WTC11 (cell line): Measurements from ENCODE around the gene ASXL3.

Experiments
- ATF3 ChIP-seq: sonication (generic); formaldehyde crosslinking; conservative IDR thresholded peaks from 2 replicates; pipeline ENCODE4 v1.8.1; 2022; ENCODE audit warnings: mild to moderate bottlenecking, missing genetic modification reagents
- E2F1 ChIP-seq: sonication (generic); formaldehyde crosslinking; IDR thresholded peaks from 2 replicates; pipeline ENCODE4 v1.8.0; 2022; ENCODE audit warnings: mild to moderate bottlenecking, missing genetic modification reagents
- FOXJ3 ChIP-seq: sonication (generic); formaldehyde crosslinking; IDR thresholded peaks from 2 replicates; pipeline ENCODE4 v1.9.0; 2021; ENCODE audit warnings: missing genetic modification reagents, mild to moderate bottlenecking, borderline replicate concordance
- GABPB1 ChIP-seq: sonication (generic); formaldehyde crosslinking; IDR thresholded peaks from 2 replicates; pipeline ENCODE4 v1.8.1; 2023; ENCODE audit warnings: mild to moderate bottlenecking, missing genetic modification reagents
- NR3C1 ChIP-seq: sonication (generic); formaldehyde crosslinking; conservative IDR thresholded peaks from 2 replicates; pipeline ENCODE4 v1.8.1; 2023; ENCODE audit warnings: low read depth, mild to moderate bottlenecking, missing genetic modification reagents
- PRRX2 ChIP-seq: fragments of 250-450 bp; sonication (Bioruptor Pico); IDR thresholded peaks from 2 replicates; pipeline ENCODE4 v1.8.0; 2021; ENCODE audit warnings: mild to moderate bottlenecking
- SP1 ChIP-seq: sonication (generic); formaldehyde crosslinking; conservative IDR thresholded peaks from 2 replicates; pipeline ENCODE4 v1.8.1; 2022; ENCODE audit warnings: missing genetic modification reagents
- TEAD4 ChIP-seq: sonication (generic); formaldehyde crosslinking; IDR thresholded peaks from 2 replicates; pipeline ENCODE4 v1.8.0; 2022; ENCODE audit warnings: mild to moderate bottlenecking, missing genetic modification reagents
- ZMAT4 ChIP-seq: fragments of 250-450 bp; sonication (Bioruptor Pico); IDR thresholded peaks from 2 replicates; pipeline ENCODE4 v1.9.0; 2021; ENCODE audit warnings: mild to moderate bottlenecking
- ZNF219 ChIP-seq: sonication (generic); formaldehyde crosslinking; IDR thresholded peaks from 2 replicates; pipeline ENCODE4 v1.8.0; 2023; ENCODE audit warnings: missing genetic modification reagents, mild to moderate bottlenecking, borderline replicate concordance
- TF ChIP-seq, protein P1 (sequence below): fragments of 200-600 bp; IDR thresholded peaks from 2 replicates; pipeline ENCODE4 v1.8.0; 2022; ENCODE audit warnings: antibody characterized with exemption
- TF ChIP-seq, protein P2 (sequence below): sonication (generic); formaldehyde crosslinking; IDR thresholded peaks from 2 replicates; pipeline ENCODE4 v1.8.1; 2023; ENCODE audit warnings: mild to moderate bottlenecking, missing genetic modification reagents, moderate library complexity
- TF ChIP-seq, protein P3 (sequence below): sonication (generic); formaldehyde crosslinking; IDR thresholded peaks from 2 replicates; pipeline ENCODE4 v1.8.1; 2022; ENCODE audit warnings: mild to moderate bottlenecking, moderate library complexity, missing genetic modification reagents

- TF ChIP-seq ATF3 (no peak), PRRX2 (CRISPR knock-in tag) (no peak), SP1 (CRISPR knock-in tag) (no peak), FOXJ3 (no peak), NR3C1 (CRISPR knock-in tag) (no peak), TEAD4 (no peak), ZMAT4 (no peak), ZNF219 (CRISPR knock-in tag) (no peak), GABPB1 (no peak), E2F1 (CRISPR knock-in tag) (no peak)
- TF ChIP-seq, protein P1, sequence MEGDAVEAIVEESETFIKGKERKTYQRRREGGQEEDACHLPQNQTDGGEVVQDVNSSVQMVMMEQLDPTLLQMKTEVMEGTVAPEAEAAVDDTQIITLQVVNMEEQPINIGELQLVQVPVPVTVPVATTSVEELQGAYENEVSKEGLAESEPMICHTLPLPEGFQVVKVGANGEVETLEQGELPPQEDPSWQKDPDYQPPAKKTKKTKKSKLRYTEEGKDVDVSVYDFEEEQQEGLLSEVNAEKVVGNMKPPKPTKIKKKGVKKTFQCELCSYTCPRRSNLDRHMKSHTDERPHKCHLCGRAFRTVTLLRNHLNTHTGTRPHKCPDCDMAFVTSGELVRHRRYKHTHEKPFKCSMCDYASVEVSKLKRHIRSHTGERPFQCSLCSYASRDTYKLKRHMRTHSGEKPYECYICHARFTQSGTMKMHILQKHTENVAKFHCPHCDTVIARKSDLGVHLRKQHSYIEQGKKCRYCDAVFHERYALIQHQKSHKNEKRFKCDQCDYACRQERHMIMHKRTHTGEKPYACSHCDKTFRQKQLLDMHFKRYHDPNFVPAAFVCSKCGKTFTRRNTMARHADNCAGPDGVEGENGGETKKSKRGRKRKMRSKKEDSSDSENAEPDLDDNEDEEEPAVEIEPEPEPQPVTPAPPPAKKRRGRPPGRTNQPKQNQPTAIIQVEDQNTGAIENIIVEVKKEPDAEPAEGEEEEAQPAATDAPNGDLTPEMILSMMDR, result no peak
- TF ChIP-seq, protein P2, sequence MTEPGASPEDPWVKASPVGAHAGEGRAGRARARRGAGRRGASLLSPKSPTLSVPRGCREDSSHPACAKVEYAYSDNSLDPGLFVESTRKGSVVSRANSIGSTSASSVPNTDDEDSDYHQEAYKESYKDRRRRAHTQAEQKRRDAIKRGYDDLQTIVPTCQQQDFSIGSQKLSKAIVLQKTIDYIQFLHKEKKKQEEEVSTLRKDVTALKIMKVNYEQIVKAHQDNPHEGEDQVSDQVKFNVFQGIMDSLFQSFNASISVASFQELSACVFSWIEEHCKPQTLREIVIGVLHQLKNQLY, result no peak
- TF ChIP-seq, protein P3, sequence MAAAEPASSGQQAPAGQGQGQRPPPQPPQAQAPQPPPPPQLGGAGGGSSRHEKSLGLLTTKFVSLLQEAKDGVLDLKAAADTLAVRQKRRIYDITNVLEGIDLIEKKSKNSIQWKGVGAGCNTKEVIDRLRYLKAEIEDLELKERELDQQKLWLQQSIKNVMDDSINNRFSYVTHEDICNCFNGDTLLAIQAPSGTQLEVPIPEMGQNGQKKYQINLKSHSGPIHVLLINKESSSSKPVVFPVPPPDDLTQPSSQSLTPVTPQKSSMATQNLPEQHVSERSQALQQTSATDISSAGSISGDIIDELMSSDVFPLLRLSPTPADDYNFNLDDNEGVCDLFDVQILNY (CRISPR knock-in tag), result no peak
These were observed 20.3 kb upstream of the ASXL3 start for GRCh38 chr18:33557706-33558105.
